SK-N-SH treated with all-trans-retinoic acid at 6 μM for 48 hours (cell line): ENCODE results near the gene PLD1.

Source experiments
- ARNTL ChIP-seq: fragments of 450-650 bp; formaldehyde crosslinking; IDR thresholded peaks from 2 replicates; pipeline ENCODE4 v1.5.0; 2020; ENCODE audit warnings: low read depth, mild to moderate bottlenecking, moderate library complexity, borderline replicate concordance
- BACH2 ChIP-seq: fragments of 250-450 bp; sonication (Bioruptor Pico); IDR thresholded peaks from 2 replicates; pipeline ENCODE4 v1.9.0; 2021; ENCODE audit warnings: mild to moderate bottlenecking, borderline replicate concordance
- CREB5 ChIP-seq: fragments of 250-450 bp; sonication (Bioruptor Pico); IDR thresholded peaks from 2 replicates; pipeline ENCODE4 v1.5.1; 2020; ENCODE audit warnings: low read depth, mild to moderate bottlenecking, moderate library complexity
- CSDC2 ChIP-seq: fragments of 250-450 bp; sonication (Bioruptor Pico); IDR thresholded peaks from 2 replicates; pipeline ENCODE4 v1.5.0; 2020; ENCODE audit warnings: mild to moderate bottlenecking, moderate library complexity
- CSRNP3 ChIP-seq: fragments of 250-450 bp; sonication (Bioruptor Pico); IDR thresholded peaks from 2 replicates; pipeline ENCODE4 v1.5.1; 2021; ENCODE audit warnings: mild to moderate bottlenecking, moderate library complexity
- ESRRG ChIP-seq: fragments of 250-450 bp; sonication (Bioruptor Pico); IDR thresholded peaks from 2 replicates; pipeline ENCODE4 v1.6.1; 2021; ENCODE audit warnings: mild to moderate bottlenecking
- PATZ1 ChIP-seq: fragments of 250-450 bp; sonication (Bioruptor Pico); IDR thresholded peaks from 2 replicates; pipeline ENCODE4 v1.8.0; 2020; ENCODE audit warnings: mild to moderate bottlenecking, moderate library complexity, borderline replicate concordance
- POU6F1 ChIP-seq: fragments of 250-450 bp; sonication (Bioruptor Pico); IDR thresholded peaks from 2 replicates; pipeline ENCODE4 v1.8.0; 2021; ENCODE audit warnings: low read depth, mild to moderate bottlenecking, moderate library complexity, borderline replicate concordance
- PPARA ChIP-seq: fragments of 250-450 bp; sonication (Bioruptor Pico); IDR thresholded peaks from 2 replicates; pipeline ENCODE4 v1.5.0; 2020; ENCODE audit warnings: mild to moderate bottlenecking, borderline replicate concordance
- RARB ChIP-seq: fragments of 250-450 bp; sonication (Bioruptor Pico); IDR thresholded peaks from 2 replicates; pipeline ENCODE4 v1.8.0; 2021; ENCODE audit warnings: mild to moderate bottlenecking, moderate library complexity
- TSHZ2 ChIP-seq: fragments of 250-450 bp; sonication (Bioruptor Pico); IDR thresholded peaks from 2 replicates; pipeline ENCODE4 v1.5.0; 2020; ENCODE audit warnings: mild to moderate bottlenecking, moderate library complexity
- ZFP3 ChIP-seq: fragments of 250-450 bp; sonication (Bioruptor Pico); IDR thresholded peaks from 2 replicates; pipeline ENCODE4 v1.5.0; 2020; ENCODE audit warnings: mild to moderate bottlenecking, moderate library complexity
- ZFP30 ChIP-seq: fragments of 450-650 bp; formaldehyde crosslinking; IDR thresholded peaks from 2 replicates; pipeline ENCODE4 v1.5.0; 2022; ENCODE audit warnings: mild to moderate bottlenecking, moderate library complexity
- ZNF70 ChIP-seq: fragments of 450-650 bp; formaldehyde crosslinking; IDR thresholded peaks from 2 replicates; pipeline ENCODE4 v1.5.0; 2020; ENCODE audit warnings: mild to moderate bottlenecking, moderate library complexity

GRCh38 chr3:171553086-171553485, 257.2 kb downstream of the PLD1 start:
- TF ChIP-seq BACH2 (CRISPR knock-in tag) (no peak), ZFP3 (CRISPR knock-in tag) (no peak), ZNF70 (CRISPR knock-in tag) (no peak), CSDC2 (CRISPR knock-in tag) (no peak), ESRRG (no peak), PPARA (CRISPR knock-in tag) (no peak), PATZ1 (no peak), RARB (no peak), POU6F1 (no peak), TSHZ2 (CRISPR knock-in tag) (no peak), CSRNP3 (no peak), ZFP30 (CRISPR knock-in tag) (no peak), CREB5 (no peak), ARNTL (CRISPR knock-in tag) (no peak)
